ENCODE data around the gene IGFBP7. TPM values are rescaled to one million over a fixed set of nuclear protein-coding genes. Genes with fewer than 3 reads are reported as not detected.

The IGFBP7 gene
- total RNA-seq, 2 experiments from 2014 or later: not detected

DNA sequence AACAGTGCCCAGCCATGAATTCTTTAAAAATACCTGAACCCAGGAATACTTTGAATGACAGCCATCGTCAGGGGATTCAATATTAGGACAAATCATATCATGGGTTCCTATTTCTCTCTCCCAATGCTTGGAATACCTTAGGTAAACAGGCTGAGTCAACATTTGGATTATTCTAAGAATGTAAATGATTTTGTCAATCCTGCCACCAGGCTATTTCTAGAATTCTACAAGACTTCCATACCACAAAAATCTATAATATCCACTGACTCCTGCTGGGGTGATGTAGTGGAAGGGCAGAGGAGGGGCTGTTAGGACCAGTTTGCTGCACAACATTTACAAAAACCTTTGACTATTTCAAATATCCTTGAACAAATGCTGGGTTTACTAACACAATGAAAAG is 65.2 kb downstream of the IGFBP7 start:
- no peaks in the 10 kb centered on the region for H3K9me2 ChIP-seq (ENCODE audit: insufficient read depth, low read length)
- H4K20me1 ChIP-seq (ENCODE audit: insufficient read depth, low read length): no peaks in the 10 kb centered on the region
- no peak overlapping the region for H3K4me2 ChIP-seq (ENCODE audit: low read length)
- POLR2A ChIA-PET: no interaction called here
- H3K9me3 ChIP-seq (ENCODE audit: low read length): no peaks in the 10 kb centered on the region
- no peak for DNase-seq (ENCODE audit: low spot score)
- TF ChIP-seq, protein P1, sequence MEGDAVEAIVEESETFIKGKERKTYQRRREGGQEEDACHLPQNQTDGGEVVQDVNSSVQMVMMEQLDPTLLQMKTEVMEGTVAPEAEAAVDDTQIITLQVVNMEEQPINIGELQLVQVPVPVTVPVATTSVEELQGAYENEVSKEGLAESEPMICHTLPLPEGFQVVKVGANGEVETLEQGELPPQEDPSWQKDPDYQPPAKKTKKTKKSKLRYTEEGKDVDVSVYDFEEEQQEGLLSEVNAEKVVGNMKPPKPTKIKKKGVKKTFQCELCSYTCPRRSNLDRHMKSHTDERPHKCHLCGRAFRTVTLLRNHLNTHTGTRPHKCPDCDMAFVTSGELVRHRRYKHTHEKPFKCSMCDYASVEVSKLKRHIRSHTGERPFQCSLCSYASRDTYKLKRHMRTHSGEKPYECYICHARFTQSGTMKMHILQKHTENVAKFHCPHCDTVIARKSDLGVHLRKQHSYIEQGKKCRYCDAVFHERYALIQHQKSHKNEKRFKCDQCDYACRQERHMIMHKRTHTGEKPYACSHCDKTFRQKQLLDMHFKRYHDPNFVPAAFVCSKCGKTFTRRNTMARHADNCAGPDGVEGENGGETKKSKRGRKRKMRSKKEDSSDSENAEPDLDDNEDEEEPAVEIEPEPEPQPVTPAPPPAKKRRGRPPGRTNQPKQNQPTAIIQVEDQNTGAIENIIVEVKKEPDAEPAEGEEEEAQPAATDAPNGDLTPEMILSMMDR (conservative IDR thresholded peaks at IDR 0.05; ENCODE audit: low read length): no peak
- no peak for TF ChIP-seq EZH2phosphoT487 (IDR thresholded peaks at IDR 0.05; ENCODE audit: borderline replicate concordance, low read depth, low read length)
- H3K36me3 ChIP-seq (ENCODE audit: insufficient read depth, low read length): no peaks in the 10 kb centered on the region
- no peak overlapping the region for H2AFZ ChIP-seq (ENCODE audit: low read length)
- H3K27ac ChIP-seq (ENCODE audit: low read depth, low read length, poor library complexity, severe bottlenecking): no peak overlapping the region
- no peaks in the 10 kb centered on the region for H3K4me1 ChIP-seq (ENCODE audit: insufficient read depth, low read length, poor library complexity, severe bottlenecking)
- intact Hi-C loops (cut with micrococcal nuclease; ENCODE audit: unreplicated experiment): no loop called here
- CTCF ChIA-PET (ENCODE audit: unreplicated experiment): no interaction called here
- no peaks in the 10 kb centered on the region for H3K79me2 ChIP-seq (ENCODE audit: insufficient read depth, low read depth, low read length)
- H3K4me3 ChIP-seq (ENCODE audit: low read depth, low read length, poor library complexity, severe bottlenecking): no peak overlapping the region
- BruUV-seq (replicated peaks): no TSS peak

DNA sequence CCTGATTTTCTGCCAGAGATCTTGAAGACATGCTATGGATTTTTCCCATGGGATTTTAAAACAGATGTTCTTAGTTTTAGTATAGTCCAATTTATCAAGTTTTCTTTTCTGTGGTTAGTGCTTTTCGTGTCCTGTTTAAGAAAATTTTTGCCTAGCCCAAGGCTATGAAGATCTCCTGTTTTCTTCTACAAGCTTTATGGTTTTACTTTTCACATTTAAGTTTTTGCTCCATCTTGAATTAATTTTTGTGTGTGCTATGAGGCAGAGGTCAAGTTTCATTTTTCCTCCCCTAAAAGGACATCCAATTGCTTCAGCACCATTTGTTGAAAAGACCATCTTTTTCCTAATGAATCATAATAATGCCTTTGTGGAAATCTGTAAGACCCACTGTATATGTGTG is 65.9 kb downstream of the IGFBP7 start:
- no peak overlapping the region for H2AFZ ChIP-seq (ENCODE audit: low read length)
- TF ChIP-seq EZH2phosphoT487 (IDR thresholded peaks at IDR 0.05; ENCODE audit: borderline replicate concordance, low read depth, low read length): no peak
- TF ChIP-seq, protein P1 (conservative IDR thresholded peaks at IDR 0.05; ENCODE audit: low read length): no peak
- H3K4me1 ChIP-seq (ENCODE audit: insufficient read depth, low read length, poor library complexity, severe bottlenecking): no peaks in the 10 kb centered on the region
- CTCF ChIA-PET (ENCODE audit: unreplicated experiment): no interaction called here
- H3K36me3 ChIP-seq (ENCODE audit: insufficient read depth, low read length): no peaks in the 10 kb centered on the region
- no peaks in the 10 kb centered on the region for H3K9me3 ChIP-seq (ENCODE audit: low read length)
- no peak for DNase-seq (ENCODE audit: low spot score)
- H3K4me3 ChIP-seq (ENCODE audit: low read depth, low read length, poor library complexity, severe bottlenecking): no peak overlapping the region
- no peak overlapping the region for H3K27ac ChIP-seq (ENCODE audit: low read depth, low read length, poor library complexity, severe bottlenecking)
- no peaks in the 10 kb centered on the region for H3K9me2 ChIP-seq (ENCODE audit: insufficient read depth, low read length)
- intact Hi-C loops (cut with micrococcal nuclease; ENCODE audit: unreplicated experiment): no loop called here
- no TSS peak for BruUV-seq (replicated peaks)
- POLR2A ChIA-PET: interaction anchor here (1.0 kb wide), 1 partner anchor 31 kb away, joined by 3 read pairs; no protein-coding TSS in a partner anchor
- no peak overlapping the region for H3K4me2 ChIP-seq (ENCODE audit: low read length)
- H4K20me1 ChIP-seq (ENCODE audit: insufficient read depth, low read length): 0 out of 2 replicates have a peak, but pooled peaks cover under 1% of the 10 kb centered on the region
- no peaks in the 10 kb centered on the region for H3K79me2 ChIP-seq (ENCODE audit: insufficient read depth, low read depth, low read length)

DNA sequence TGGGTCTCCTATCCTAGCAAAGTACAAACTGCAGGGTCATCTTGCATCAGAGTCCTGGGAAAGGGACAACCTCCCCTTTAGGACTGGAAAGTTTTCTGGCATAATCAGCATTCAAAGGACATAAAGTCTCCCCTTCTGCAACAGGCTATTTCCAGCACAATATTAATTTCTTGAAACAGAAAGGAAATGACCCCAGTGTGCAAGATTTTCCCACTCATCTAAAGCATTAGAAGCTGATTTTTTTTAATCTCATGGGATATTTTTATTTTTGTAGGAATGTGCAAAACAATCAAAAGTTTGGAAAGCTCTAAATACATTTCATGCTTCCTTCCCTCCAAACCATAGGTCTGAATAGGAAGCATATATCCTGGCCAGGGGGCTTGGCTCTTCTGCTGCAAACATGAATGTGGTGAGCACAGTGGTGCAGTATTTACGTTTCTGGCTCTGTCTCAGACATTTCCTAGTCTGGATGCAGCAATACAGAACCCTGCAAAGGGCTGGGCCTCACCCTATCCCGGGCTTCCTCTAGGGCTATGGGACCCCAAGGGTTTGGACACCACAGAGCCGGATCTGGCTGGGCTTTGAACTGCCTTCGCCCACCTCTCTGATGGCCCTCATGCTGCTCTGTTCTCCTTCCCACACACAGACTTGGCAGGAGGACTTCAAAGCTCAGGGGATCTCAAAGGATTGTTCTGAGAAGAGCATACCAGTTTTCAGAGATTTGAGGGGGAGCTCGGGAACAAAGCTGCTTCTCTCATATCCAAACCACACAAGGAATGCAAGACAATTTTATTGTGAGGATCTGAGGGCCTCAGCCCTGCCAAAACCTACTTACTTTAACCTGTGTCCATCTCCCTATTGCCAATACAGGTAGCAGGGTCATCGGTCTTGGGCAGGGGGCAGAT is 66.6 kb downstream of the IGFBP7 start:
- H3K4me3 ChIP-seq (ENCODE audit: low read depth, low read length, poor library complexity, severe bottlenecking): no peak overlapping the region
- 0 out of 2 replicates have a peak, but pooled peaks cover 3% of the 10 kb centered on the region for H4K20me1 ChIP-seq (ENCODE audit: insufficient read depth, low read length)
- no peaks in the 10 kb centered on the region for H3K36me3 ChIP-seq (ENCODE audit: insufficient read depth, low read length)
- TF ChIP-seq, protein P1 (conservative IDR thresholded peaks at IDR 0.05; ENCODE audit: low read length): no peak
- no peak for TF ChIP-seq EZH2phosphoT487 (IDR thresholded peaks at IDR 0.05; ENCODE audit: borderline replicate concordance, low read depth, low read length)
- no peak for DNase-seq (ENCODE audit: low spot score)
- no TSS peak for BruUV-seq (replicated peaks)
- POLR2A ChIA-PET: interaction anchor here (0.6 to 1.0 kb wide), 2 partner anchors 31 to 51 kb away, joined by 3 read pairs; no protein-coding TSS in a partner anchor
- no peaks in the 10 kb centered on the region for H3K4me1 ChIP-seq (ENCODE audit: insufficient read depth, low read length, poor library complexity, severe bottlenecking)
- H3K4me2 ChIP-seq (ENCODE audit: low read length): no peak overlapping the region
- no peak overlapping the region for H2AFZ ChIP-seq (ENCODE audit: low read length)
- H3K9me3 ChIP-seq (ENCODE audit: low read length): no peaks in the 10 kb centered on the region
- no peak overlapping the region for H3K27ac ChIP-seq (ENCODE audit: low read depth, low read length, poor library complexity, severe bottlenecking)
- intact Hi-C loops (cut with micrococcal nuclease; ENCODE audit: unreplicated experiment): no loop called here
- no peaks in the 10 kb centered on the region for H3K9me2 ChIP-seq (ENCODE audit: insufficient read depth, low read length)
- CTCF ChIA-PET (ENCODE audit: unreplicated experiment): no interaction called here
- no peaks in the 10 kb centered on the region for H3K79me2 ChIP-seq (ENCODE audit: insufficient read depth, low read depth, low read length)
